Measurements from ENCODE around the gene ZNF75A. TPM values are rescaled to one million over a fixed set of nuclear protein-coding genes. Genes with fewer than 3 reads are reported as not detected.

ZNF75A gene
- polyA plus RNA-seq, 2 donors = 9.1 to 16.9 TPM

- H3K9me3 ChIP-seq (ENCODE audit: control insufficient read depth in 2 of 2, insufficient read depth in 1 of 2, low read depth in 1 of 2, low read length in 1 of 2) = peaks cover 13 to 29% of the 10 kb centered on the region in 2 donors
Observed at GRCh38 chr16:3321816-3322215, 16.5 kb downstream of the ZNF75A start.

GRCh38 chr16:3327514-3327913 is 22.2 kb downstream of the ZNF75A start:
- Histone ChIP-seq H3K4me1 (ENCODE audit: control insufficient read depth in 2 of 2, insufficient read depth in 2 of 2, low read length in 1 of 2) (no peaks in the 10 kb centered on the region), H3K4me3 (ENCODE audit: low read depth in 1 of 2, low read length in 2 of 2) (no peak overlapping the region), H3K36me3 (ENCODE audit: control insufficient read depth in 2 of 2, insufficient read depth in 2 of 2, low read length in 1 of 2) (no peaks in the 10 kb centered on the region), H3K27ac (ENCODE audit: low read depth in 2 of 2, low read length in 1 of 2) (no peak overlapping the region), H3K27me3 (ENCODE audit: control insufficient read depth in 1 of 2, insufficient read depth in 2 of 2, low read length in 2 of 2) (no peaks in the 10 kb centered on the region), H3K9me3 (ENCODE audit: control insufficient read depth in 2 of 2, insufficient read depth in 1 of 2, low read depth in 1 of 2, low read length in 1 of 2) (peaks cover 3 to 7% of the 10 kb centered on the region in 2 donors)
- 79 to 82% methylated on average over 4 of the region's 4 CpGs for WGBS, 2 donors

More at GRCh38 chr16:3321816-3322215, 16.5 kb downstream of the ZNF75A start:
- Histone ChIP-seq H3K4me3 (ENCODE audit: low read depth in 1 of 2, low read length in 2 of 2) (no peak overlapping the region), H3K4me1 (ENCODE audit: control insufficient read depth in 2 of 2, insufficient read depth in 2 of 2, low read length in 1 of 2) (no peaks in the 10 kb centered on the region), H3K27ac (ENCODE audit: low read depth in 2 of 2, low read length in 1 of 2) (no peak overlapping the region), H3K36me3 (ENCODE audit: control insufficient read depth in 2 of 2, insufficient read depth in 2 of 2, low read length in 1 of 2) (peaks cover under 1% of the 10 kb centered on the region in 2 donors), H3K27me3 (ENCODE audit: control insufficient read depth in 1 of 2, insufficient read depth in 2 of 2, low read length in 2 of 2) (no peaks in the 10 kb centered on the region)
- WGBS, 2 donors = 66 to 68% methylated on average over 2 of the region's 2 CpGs

- Histone ChIP-seq H3K36me3 (ENCODE audit: control insufficient read depth in 2 of 2, insufficient read depth in 2 of 2, low read length in 1 of 2) (no peaks in the 10 kb centered on the region), H3K4me1 (ENCODE audit: control insufficient read depth in 2 of 2, insufficient read depth in 2 of 2, low read length in 1 of 2) (no peaks in the 10 kb centered on the region), H3K4me3 (ENCODE audit: low read depth in 1 of 2, low read length in 2 of 2) (no peak overlapping the region), H3K27me3 (ENCODE audit: control insufficient read depth in 1 of 2, insufficient read depth in 2 of 2, low read length in 2 of 2) (no peaks in the 10 kb centered on the region), H3K27ac (ENCODE audit: low read depth in 2 of 2, low read length in 1 of 2) (no peak overlapping the region), H3K9me3 (ENCODE audit: control insufficient read depth in 2 of 2, insufficient read depth in 1 of 2, low read depth in 1 of 2, low read length in 1 of 2) (peaks cover 3 to 5% of the 10 kb centered on the region in 2 donors)
- WGBS, 2 donors = 39 to 40% methylated on average over 3 of the region's 3 CpGs
Observed at GRCh38 chr16:3328104-3328503, 22.8 kb downstream of the ZNF75A start.

GRCh38 chr16:3328643-3329042 is 23.3 kb downstream of the ZNF75A start:
- H3K27ac ChIP-seq (ENCODE audit: low read depth in 2 of 2, low read length in 1 of 2) = no peak overlapping the region
- 42 to 63% methylated on average over 2 of the region's 2 CpGs for WGBS, 2 donors
- no peaks in the 10 kb centered on the region for H3K36me3 ChIP-seq (ENCODE audit: control insufficient read depth in 2 of 2, insufficient read depth in 2 of 2, low read length in 1 of 2)
- peaks cover 3 to 4% of the 10 kb centered on the region in 2 donors for H3K9me3 ChIP-seq (ENCODE audit: control insufficient read depth in 2 of 2, insufficient read depth in 1 of 2, low read depth in 1 of 2, low read length in 1 of 2)
- H3K4me1 ChIP-seq (ENCODE audit: control insufficient read depth in 2 of 2, insufficient read depth in 2 of 2, low read length in 1 of 2) = no peaks in the 10 kb centered on the region
- no peak overlapping the region for H3K4me3 ChIP-seq (ENCODE audit: low read depth in 1 of 2, low read length in 2 of 2)
- H3K27me3 ChIP-seq (ENCODE audit: control insufficient read depth in 1 of 2, insufficient read depth in 2 of 2, low read length in 2 of 2) = no peaks in the 10 kb centered on the region

GRCh38 chr16:3346041-3346440 is 40.7 kb downstream of the ZNF75A start:
- WGBS, 2 donors = 65% methylated on average over 2 of the region's 2 CpGs
- no peaks in the 10 kb centered on the region for H3K27me3 ChIP-seq (ENCODE audit: control insufficient read depth in 1 of 2, insufficient read depth in 2 of 2, low read length in 2 of 2)

GRCh38 chr16:3347586-3347985 is 42.3 kb downstream of the ZNF75A start:
- Histone ChIP-seq H3K36me3 (ENCODE audit: control insufficient read depth in 2 of 2, insufficient read depth in 2 of 2, low read length in 1 of 2) (no peaks in the 10 kb centered on the region), H3K27ac (ENCODE audit: low read depth in 2 of 2, low read length in 1 of 2) (no peak overlapping the region)

More at GRCh38 chr16:3346041-3346440, 40.7 kb downstream of the ZNF75A start:
- H3K27ac ChIP-seq (ENCODE audit: low read depth in 2 of 2, low read length in 1 of 2) = no peak overlapping the region
- H3K9me3 ChIP-seq (ENCODE audit: control insufficient read depth in 2 of 2, insufficient read depth in 1 of 2, low read depth in 1 of 2, low read length in 1 of 2) = peaks cover 0 to 2% of the 10 kb centered on the region in 2 donors
- no peaks in the 10 kb centered on the region for H3K4me1 ChIP-seq (ENCODE audit: control insufficient read depth in 2 of 2, insufficient read depth in 2 of 2, low read length in 1 of 2)
- H3K36me3 ChIP-seq (ENCODE audit: control insufficient read depth in 2 of 2, insufficient read depth in 2 of 2, low read length in 1 of 2) = no peaks in the 10 kb centered on the region
- H3K4me3 ChIP-seq (ENCODE audit: low read depth in 1 of 2, low read length in 2 of 2) = no peak overlapping the region

GRCh38 chr16:3348547-3349167 is 43.4 kb downstream of the ZNF75A start:
- 36 to 41% methylated on average over 4 of the region's 4 CpGs for WGBS, 2 donors
- H3K9me3 ChIP-seq (ENCODE audit: control insufficient read depth in 2 of 2, insufficient read depth in 1 of 2, low read depth in 1 of 2, low read length in 1 of 2) = peaks cover 0 to 2% of the 10 kb centered on the region in 2 donors
- no peak overlapping the region for H3K27ac ChIP-seq (ENCODE audit: low read depth in 2 of 2, low read length in 1 of 2)
- no peaks in the 10 kb centered on the region for H3K36me3 ChIP-seq (ENCODE audit: control insufficient read depth in 2 of 2, insufficient read depth in 2 of 2, low read length in 1 of 2)
- no peaks in the 10 kb centered on the region for H3K4me1 ChIP-seq (ENCODE audit: control insufficient read depth in 2 of 2, insufficient read depth in 2 of 2, low read length in 1 of 2)
- H3K27me3 ChIP-seq (ENCODE audit: control insufficient read depth in 1 of 2, insufficient read depth in 2 of 2, low read length in 2 of 2) = no peaks in the 10 kb centered on the region
- no peak overlapping the region for H3K4me3 ChIP-seq (ENCODE audit: low read depth in 1 of 2, low read length in 2 of 2)

More at GRCh38 chr16:3347586-3347985, 42.3 kb downstream of the ZNF75A start:
- Histone ChIP-seq H3K4me3 (ENCODE audit: low read depth in 1 of 2, low read length in 2 of 2) (no peak overlapping the region), H3K9me3 (ENCODE audit: control insufficient read depth in 2 of 2, insufficient read depth in 1 of 2, low read depth in 1 of 2, low read length in 1 of 2) (peaks cover 0 to 2% of the 10 kb centered on the region in 2 donors), H3K4me1 (ENCODE audit: control insufficient read depth in 2 of 2, insufficient read depth in 2 of 2, low read length in 1 of 2) (no peaks in the 10 kb centered on the region), H3K27me3 (ENCODE audit: control insufficient read depth in 1 of 2, insufficient read depth in 2 of 2, low read length in 2 of 2) (no peaks in the 10 kb centered on the region)
- 78% methylated on average over 10 of the region's 10 CpGs for WGBS, 2 donors

- H3K36me3 ChIP-seq (ENCODE audit: control insufficient read depth in 2 of 2, insufficient read depth in 2 of 2, low read length in 1 of 2) = no peaks in the 10 kb centered on the region
- H3K4me3 ChIP-seq (ENCODE audit: low read depth in 1 of 2, low read length in 2 of 2) = no peak overlapping the region
- H3K9me3 ChIP-seq (ENCODE audit: control insufficient read depth in 2 of 2, insufficient read depth in 1 of 2, low read depth in 1 of 2, low read length in 1 of 2) = peaks cover 0 to 2% of the 10 kb centered on the region in 2 donors
- 66 to 69% methylated on average over 13 of the region's 13 CpGs for WGBS, 2 donors
- H3K4me1 ChIP-seq (ENCODE audit: control insufficient read depth in 2 of 2, insufficient read depth in 2 of 2, low read length in 1 of 2) = no peaks in the 10 kb centered on the region
- H3K27ac ChIP-seq (ENCODE audit: low read depth in 2 of 2, low read length in 1 of 2) = no peak overlapping the region
- H3K27me3 ChIP-seq (ENCODE audit: control insufficient read depth in 1 of 2, insufficient read depth in 2 of 2, low read length in 2 of 2) = no peaks in the 10 kb centered on the region
Observed at GRCh38 chr16:3349175-3349574, 43.9 kb downstream of the ZNF75A start.

GRCh38 chr16:3355589-3355988 is 50.3 kb downstream of the ZNF75A start, which contains the start of gene OR2C1:
OR2C1 (plus strand) TSS chr16:3355889; CDS start chr16:3355941, 52 bp downstream.
- no peaks in the 10 kb centered on the region for H3K36me3 ChIP-seq (ENCODE audit: control insufficient read depth in 2 of 2, insufficient read depth in 2 of 2, low read length in 1 of 2)
- WGBS, 2 donors = 64 to 71% methylated on average over 3 of the region's 3 CpGs
- H3K27ac ChIP-seq (ENCODE audit: low read depth in 2 of 2, low read length in 1 of 2) = no peak within 1 kb of the TSS
- H3K9me3 ChIP-seq (ENCODE audit: control insufficient read depth in 2 of 2, insufficient read depth in 1 of 2, low read depth in 1 of 2, low read length in 1 of 2) = peaks cover 3 to 7% of the 10 kb centered on the region in 2 donors
- no peaks in the 10 kb centered on the region for H3K4me1 ChIP-seq (ENCODE audit: control insufficient read depth in 2 of 2, insufficient read depth in 2 of 2, low read length in 1 of 2)
- H3K4me3 ChIP-seq (ENCODE audit: low read depth in 1 of 2, low read length in 2 of 2) = no peak within 1 kb of the TSS
- no peaks in the 10 kb centered on the region for H3K27me3 ChIP-seq (ENCODE audit: control insufficient read depth in 1 of 2, insufficient read depth in 2 of 2, low read length in 2 of 2)

GRCh38 chr16:3356118-3356517 is 50.8 kb downstream of the ZNF75A start:
- no peaks in the 10 kb centered on the region for H3K36me3 ChIP-seq (ENCODE audit: control insufficient read depth in 2 of 2, insufficient read depth in 2 of 2, low read length in 1 of 2)
- no peaks in the 10 kb centered on the region for H3K4me1 ChIP-seq (ENCODE audit: control insufficient read depth in 2 of 2, insufficient read depth in 2 of 2, low read length in 1 of 2)
- no peak overlapping the region for H3K4me3 ChIP-seq (ENCODE audit: low read depth in 1 of 2, low read length in 2 of 2)
- WGBS, 2 donors = 85% methylated on average over 10 of the region's 10 CpGs
- H3K9me3 ChIP-seq (ENCODE audit: control insufficient read depth in 2 of 2, insufficient read depth in 1 of 2, low read depth in 1 of 2, low read length in 1 of 2) = peaks cover 3 to 7% of the 10 kb centered on the region in 2 donors
- H3K27ac ChIP-seq (ENCODE audit: low read depth in 2 of 2, low read length in 1 of 2) = no peak overlapping the region
- H3K27me3 ChIP-seq (ENCODE audit: control insufficient read depth in 1 of 2, insufficient read depth in 2 of 2, low read length in 2 of 2) = no peaks in the 10 kb centered on the region

Data from esophagus (tissue), 2 donors.